NCI-H69 (cell line): ENCODE data around the gene SGIP1.
A peak's percentile ranks its signal among the peaks of the same experiment; 100 is the strongest.

Experiments
- DNase-seq: peaks from one replicate; lab custom pipeline; 2025; lab: John Stamatoyannopoulos, UW

Gene SGIP1, protein sequence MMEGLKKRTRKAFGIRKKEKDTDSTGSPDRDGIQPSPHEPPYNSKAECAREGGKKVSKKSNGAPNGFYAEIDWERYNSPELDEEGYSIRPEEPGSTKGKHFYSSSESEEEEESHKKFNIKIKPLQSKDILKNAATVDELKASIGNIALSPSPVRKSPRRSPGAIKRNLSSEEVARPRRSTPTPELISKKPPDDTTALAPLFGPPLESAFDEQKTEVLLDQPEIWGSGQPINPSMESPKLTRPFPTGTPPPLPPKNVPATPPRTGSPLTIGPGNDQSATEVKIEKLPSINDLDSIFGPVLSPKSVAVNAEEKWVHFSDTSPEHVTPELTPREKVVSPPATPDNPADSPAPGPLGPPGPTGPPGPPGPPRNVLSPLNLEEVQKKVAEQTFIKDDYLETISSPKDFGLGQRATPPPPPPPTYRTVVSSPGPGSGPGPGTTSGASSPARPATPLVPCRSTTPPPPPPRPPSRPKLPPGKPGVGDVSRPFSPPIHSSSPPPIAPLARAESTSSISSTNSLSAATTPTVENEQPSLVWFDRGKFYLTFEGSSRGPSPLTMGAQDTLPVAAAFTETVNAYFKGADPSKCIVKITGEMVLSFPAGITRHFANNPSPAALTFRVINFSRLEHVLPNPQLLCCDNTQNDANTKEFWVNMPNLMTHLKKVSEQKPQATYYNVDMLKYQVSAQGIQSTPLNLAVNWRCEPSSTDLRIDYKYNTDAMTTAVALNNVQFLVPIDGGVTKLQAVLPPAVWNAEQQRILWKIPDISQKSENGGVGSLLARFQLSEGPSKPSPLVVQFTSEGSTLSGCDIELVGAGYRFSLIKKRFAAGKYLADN

DNA sequence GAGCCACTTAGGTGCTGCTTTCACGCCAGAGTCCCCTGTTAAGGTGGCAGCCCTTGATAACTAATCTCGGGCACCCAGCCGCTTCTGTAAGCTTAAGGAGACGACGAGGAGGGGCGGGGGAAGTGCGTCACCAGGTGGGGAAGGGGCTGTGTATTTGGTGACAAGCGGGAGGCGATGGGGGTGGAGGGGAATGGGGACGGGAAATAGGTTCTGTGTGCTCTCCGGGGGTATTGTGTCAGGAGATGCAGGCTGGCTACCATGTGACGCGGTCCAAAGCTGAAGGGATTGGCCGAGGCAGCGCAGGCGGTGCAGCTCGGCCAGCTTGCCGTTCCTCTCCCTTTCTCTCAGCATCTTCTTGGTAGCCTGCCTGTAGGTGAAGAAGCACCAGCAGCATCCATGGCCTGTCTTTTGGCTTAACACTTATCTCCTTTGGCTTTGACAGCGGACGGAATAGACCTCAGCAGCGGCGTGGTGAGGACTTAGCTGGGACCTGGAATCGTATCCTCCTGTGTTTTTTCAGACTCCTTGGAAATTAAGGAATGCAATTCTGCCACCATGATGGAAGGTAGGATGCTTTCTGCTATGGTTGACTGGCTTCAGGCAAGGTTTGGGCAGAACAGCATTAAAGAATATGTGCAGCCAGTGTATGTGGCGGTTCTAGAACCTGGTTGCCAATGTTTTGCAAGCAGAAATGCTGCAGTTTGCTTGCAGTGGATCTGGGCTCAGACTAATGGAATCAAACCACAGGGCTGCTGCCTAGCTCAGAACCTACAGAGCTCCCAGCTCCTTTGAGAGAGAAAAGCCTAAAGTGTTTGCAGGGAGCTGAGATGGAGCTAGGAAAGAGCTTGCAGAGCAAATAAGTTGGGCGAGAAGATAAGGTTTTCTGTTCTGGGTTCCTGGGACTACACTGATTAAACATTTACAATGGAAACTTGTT, at the start of gene SGIP1:
Gene SGIP1 (plus strand): TSS at position 350 of the 937 bp plus-strand sequence. CDS start 206 bp downstream, at position 556.
- peak; percentile 89 for DNase-seq

DNA sequence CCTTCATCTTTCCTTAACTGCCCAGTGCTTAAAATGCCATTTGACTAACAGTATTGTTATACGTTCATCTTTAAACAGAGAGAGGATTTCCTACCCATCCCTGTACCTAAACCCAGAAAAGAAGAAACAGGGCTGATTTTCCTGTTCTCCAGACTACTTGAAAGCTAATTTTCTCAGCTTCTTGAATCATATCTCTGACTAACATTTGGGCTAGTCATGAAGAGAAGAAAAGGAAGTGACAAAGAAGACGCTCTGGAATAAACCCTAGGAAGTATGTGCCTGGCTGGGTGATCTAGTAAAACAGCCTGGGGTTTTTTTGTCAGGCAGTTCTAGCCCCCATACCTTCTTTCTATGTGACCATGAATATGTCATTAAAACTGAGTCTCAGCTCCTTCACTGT, 44.8 kb upstream of the SGIP1 start:
- DNase-seq = no peak

DNA sequence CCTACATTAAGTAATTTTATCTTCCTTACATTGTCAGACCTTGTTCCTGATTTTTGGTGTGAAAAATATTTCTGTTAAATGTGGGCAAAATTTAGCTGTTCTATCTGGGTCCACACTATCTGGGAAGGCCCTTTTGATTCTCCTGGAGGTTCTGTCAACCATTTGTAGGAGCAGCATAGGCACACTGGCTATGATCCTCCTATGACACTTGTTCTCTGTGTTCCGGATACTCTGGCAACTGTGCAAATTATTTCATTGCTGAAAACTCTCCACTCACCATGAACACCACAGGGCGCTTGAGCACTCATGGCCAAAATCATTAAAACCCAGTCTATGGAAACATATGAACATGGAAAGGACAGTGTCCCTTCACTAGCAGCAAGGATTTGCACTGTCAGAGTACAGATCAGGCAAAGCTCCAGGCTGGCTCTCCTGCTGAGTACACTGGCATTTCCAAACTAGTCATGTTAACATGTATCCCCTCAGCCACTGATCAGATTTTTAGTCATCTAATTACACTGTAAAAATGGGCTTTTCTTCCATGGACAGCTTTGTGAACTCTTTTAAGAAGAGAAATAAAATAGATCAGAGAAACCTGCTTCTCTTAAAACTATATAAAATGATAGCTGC, 43.9 kb upstream of the SGIP1 start:
- DNase-seq = no peak

DNA sequence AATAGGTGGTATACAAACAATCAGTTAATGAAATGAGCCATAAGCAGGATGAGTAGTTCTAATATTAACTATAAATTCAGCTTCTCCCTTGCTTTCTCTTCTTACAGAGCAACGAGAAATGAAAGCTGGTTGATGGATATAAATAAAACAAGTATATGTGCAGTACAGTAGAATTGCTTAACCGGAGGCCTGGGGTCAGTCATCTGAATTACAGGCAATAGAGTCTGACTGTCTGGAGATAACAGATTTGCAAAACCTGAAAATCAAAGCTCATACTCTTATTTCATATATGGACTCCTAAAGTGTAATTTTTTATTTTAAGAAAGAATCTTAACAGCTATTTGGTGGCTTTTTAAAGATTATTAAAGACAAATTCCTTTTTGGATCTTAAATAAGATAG, 43.1 kb upstream of the SGIP1 start:
- DNase-seq = no peak

DNA sequence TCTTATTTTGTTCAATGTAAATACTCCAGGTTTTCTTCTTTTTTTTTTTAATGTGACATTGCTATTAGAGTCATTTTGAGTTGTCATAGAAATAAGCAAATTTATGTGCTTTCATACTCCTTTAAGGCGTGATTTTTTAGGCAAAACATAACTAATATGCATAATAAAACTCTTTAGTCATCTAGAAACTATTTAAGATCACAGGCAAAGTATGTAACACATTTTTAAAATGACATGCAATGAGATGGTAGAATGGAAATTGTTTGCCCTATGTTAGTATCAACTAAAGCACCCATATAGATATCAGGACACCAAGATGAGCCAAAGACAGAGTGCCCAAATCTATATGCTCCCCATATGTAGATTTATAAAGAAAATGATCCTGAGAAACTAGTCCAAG, 41.5 kb upstream of the SGIP1 start:
- DNase-seq = no peak

DNA sequence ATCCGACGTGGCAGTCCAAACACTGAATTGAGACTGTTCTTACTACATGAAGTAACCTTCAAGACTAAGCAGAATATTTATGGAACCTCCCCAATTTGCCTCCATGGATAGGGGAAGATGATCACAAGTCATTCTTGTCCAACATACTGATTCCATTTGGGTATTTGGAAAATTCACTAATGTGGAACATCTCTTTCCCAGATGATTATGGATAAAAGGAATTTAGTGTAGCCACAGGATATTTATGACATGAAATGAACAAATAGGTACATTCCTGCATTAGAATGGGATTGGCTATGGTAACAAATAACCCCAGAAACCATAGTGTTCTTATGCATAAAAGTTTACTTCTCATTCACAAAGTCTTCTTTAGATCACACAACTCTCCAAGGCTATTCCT, 40.2 kb upstream of the SGIP1 start:
- no peak for DNase-seq

DNA sequence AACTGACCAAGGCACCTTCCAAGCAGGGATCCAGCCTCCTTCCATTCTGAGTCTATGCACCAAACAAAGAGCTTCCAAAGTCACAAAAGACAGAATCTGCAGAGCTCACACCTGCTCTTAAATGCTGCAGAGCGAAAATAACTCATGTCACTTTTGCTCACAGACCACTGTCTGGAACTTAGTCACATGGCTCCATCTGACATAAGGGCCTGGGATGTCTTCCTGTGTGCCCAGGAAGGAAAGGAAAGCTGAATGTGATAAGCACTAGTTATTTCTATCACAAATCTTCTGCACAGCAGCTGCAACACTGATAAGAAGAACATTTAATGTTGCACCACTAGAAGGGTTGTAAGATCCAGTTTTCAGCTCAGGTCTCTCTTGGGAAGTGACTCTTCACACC, 39.5 kb upstream of the SGIP1 start:
- DNase-seq = no peak

DNA sequence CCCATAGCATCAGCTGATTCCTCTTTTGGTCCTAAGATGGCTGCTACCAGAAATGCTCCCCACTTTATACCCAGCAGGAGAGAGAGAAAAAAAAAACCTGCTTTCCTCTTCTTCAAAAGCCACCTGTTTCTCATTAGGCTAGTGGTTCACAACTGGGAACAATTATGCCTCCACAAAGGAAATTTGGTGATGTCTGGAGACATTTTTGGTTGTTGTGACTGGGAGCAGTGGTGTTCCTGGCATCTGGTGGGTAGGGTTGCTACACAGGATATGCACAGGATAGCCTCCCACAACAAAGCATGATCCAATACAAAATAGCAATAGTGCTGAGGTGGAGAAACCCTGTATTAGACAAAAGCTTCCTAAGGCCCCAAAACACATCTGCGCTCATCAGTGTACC, 38.5 kb upstream of the SGIP1 start:
- DNase-seq = peak; percentile 13

DNA sequence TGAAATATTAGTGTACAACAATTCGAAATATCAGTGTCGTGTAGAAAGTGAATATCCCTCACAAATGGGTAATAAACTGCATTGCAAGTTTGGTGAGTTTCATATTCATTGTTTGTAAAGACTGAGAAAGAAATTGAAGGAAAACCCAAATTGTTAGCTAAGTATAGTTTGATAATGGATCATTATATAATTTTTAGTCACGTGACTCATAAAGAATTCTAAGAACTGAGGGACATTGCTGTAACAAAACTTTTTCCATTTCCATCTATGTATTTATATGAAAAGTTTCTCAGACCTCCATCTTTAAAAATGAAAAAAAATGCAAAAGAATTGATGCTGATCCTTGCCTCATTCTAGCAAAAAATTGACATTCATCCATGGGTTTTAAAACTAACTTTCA, 36.0 kb upstream of the SGIP1 start:
- no peak for DNase-seq

DNA sequence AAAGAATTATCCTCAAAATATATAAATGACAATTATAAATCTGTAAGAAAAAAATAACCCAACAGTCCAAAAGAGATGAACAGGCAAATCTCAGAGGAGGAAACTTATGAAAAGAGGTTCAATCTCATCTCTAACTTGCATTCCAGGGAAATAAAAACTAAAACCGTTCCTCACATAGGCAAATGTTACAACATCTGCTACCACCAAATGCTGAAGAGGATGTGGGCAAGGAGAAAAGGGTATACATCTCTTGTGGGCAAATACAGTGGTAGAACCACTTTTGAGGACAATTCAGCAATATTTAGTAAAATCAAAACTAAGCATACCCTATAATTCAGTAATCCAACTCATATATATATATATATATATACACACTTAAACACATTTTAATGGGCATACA, 33.7 kb upstream of the SGIP1 start:
- no peak for DNase-seq

DNA sequence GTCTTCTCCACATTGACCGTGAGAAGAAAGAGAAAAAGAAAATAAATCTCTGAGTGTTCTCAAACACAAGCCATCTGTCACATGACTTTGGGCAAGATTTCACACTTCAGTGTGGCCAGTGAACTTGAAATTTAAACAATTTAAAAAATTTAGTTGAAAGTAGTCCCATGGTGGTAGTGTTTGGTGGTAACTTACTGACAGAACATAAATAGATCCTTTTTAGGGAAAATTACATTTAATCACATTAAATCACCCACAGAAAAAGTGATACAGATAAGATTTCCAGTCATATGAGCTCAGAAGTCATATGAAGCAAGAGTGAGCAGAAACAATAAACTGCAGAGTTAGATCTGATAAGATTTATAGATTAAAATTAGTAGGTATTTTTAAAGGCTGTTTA, 31.9 kb upstream of the SGIP1 start:
- DNase-seq = no peak

DNA sequence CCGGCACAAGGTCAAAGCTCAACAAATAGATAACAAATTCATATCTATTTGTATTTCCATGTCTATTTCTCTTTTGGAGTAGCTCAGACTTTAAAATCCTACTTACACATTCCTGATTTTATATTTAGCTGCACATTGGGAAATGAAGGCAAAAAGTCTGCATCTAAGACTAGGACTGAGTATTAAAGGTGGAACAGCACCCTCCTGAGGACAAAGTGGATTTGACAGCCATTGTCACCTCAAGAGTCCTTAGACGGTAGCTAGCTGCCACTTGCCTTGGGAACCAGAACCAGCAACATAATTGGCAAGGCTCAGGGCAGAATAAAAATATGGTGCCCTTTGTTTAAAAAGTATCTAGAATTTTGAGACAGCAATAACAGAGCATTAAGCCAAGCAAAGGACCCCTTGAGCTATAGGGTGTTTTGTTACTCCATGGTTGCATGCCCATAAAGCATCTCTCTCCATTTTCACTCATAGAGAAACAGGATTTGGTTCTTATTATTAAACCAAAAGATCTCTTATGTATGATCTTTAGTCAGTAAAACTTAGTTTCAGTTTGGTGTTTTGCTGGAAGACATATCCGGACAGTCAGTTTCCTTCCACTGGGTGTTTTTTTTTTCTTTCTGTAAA, 30.0 kb upstream of the SGIP1 start:
- peak; percentile 66 for DNase-seq

DNA sequence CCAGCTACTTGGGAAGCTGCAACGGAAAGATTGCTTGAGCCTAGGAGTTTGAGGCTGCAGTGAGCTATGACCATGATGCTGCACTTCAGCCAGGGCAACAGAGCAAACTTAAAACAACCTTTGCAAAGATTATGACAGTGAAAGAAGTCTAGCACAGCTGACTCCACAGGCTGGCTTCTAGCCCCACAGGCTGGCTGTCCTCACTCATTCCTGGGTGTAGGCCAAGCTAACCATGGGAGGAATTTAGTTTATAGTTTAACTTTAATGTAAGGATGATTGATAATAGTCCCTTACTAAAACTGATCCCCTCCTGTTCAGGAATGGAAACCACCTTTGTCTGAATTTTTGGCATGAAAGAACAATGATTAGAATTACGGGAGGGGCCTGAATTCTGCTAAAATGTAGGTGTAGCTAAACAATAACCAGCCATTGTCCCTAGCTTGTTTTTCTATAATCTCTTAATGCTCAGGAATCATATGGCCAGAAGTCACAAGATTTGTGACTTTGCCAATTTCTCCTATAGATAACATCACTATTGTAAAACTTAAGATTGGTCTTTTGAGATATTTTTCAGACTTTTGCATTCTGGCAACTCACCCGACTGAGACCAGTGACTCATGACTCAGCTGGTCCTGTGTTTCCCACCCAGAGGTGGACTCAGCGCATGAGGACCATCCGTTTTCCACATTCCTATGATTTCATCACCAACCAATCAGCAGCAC, 28.1 kb upstream of the SGIP1 start:
- no peak for DNase-seq

DNA sequence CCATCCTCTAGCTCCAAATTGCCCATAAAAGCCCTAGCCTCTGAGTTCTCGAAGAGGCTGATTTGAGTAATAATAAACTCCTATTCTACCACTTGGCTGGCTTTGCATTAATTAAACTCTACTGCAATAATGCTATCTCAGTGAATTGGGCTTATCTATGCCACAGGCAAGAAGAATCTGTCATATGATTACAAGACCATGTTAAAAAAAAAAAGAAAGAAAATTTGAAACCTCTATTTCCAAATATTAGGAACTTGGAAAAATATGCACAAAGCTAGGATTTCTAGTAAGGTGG, 27.6 kb upstream of the SGIP1 start:
- DNase-seq = no peak

DNA sequence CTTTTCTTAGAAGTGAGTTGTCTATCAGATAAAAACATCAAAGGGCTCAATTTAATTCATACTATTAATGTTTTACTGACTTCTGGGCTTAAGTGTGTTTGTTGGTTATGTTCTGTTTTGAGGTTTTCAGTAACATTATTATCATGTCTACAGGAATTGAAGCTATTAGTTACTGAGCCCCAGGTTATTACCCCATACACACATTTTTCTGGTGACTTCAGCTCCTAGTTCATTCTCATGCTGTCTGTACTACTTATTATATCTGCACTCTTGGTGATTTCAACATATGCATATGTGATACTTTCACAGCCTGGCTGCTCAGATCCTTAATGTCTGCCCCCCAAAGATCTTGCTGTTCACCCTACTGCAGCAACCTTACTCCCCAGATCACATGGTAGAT, 27.0 kb upstream of the SGIP1 start:
- no peak for DNase-seq

DNA sequence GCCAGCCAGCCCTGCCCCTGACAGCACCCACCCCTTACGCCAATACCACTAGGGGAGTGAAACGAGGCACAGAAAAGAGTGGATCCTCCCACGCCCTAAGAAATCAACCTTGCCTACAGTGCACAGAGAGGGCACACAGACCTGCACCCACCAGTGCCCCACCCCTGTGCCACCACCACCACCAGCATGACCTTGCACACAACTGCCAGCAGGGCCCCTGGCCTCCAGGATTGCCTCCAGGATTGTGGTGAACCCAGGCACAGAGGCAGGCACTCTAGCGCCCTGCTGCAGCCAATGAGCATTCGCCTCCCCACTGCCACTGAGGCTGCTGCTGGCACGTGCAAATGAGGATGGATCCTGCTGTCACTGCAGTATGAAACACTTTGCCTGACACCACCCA, 23.5 kb upstream of the SGIP1 start:
- DNase-seq = no peak

DNA sequence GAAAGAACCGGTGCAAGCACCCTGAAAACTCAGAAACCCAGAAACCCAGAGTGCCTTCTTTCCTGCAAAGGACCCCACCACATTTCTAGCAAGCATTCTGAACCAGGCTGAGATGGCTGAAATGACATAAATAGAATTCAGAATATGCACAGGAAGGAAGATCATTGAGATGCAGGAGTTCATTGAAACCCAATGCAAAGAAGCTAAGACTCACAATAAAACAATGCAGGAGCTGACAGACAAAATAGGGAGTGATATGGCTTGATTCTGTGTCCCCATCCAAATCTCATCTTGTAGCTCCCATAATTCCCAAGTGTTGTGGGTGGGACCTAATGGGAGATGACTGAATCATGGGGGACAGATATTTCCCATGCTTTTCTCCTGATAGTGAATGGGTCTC, 22.8 kb upstream of the SGIP1 start:
- no peak for DNase-seq

DNA sequence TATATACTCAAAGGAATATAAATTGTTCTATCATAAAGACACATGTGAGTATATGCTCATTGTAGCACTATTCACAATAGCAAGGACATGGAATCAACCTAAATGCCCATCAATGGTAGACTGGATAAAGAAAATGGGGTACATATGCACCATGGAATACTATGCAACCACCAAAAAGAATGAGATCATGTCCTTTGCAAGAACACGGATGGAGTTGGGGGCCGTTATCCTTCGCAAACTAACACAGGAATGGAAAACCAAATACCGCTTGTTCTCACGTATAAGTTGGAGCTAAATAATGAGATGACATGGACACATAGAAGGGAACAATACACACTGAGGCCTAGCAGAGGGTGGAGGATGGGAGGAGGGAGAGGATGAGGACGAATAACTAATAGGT, 16.0 kb upstream of the SGIP1 start:
- DNase-seq = no peak

DNA sequence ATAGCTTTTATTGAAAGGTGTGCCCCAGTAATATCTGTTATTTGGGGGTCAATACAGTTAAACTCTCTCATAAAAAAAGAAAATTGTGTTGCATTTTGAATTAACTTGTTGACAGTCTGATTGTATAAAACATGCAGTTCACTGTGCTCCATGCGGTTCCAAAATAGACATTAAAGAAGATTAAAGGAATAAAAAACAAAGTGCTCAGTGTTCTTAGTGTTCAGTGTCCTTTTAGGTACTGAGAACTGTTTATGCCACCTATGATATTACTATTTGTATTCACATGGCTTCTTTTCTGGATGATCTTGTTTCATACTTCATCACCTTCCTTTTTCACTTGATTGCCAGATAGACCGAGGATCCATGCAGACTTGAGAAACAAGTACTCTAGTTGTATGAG, 15.3 kb upstream of the SGIP1 start:
- DNase-seq = no peak

DNA sequence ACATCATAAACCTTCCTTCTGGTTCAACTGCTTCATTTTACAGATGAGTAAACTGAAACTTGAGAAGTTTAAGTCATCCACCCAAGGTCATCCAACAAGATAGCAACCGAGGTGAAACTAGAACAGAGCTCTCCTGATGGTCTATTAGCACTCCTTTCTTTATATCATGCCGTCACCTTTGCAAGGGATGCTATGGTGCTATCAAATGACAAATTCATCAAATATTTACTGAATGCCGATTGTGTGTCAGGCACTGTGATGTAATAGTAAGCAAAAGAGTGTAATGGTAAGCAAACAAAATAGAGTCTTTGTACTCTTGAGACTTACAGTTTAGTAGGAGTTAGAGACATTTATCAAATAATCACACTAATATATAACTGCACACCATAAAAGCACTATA, 14.0 kb upstream of the SGIP1 start:
- DNase-seq = peak; percentile 47

DNA sequence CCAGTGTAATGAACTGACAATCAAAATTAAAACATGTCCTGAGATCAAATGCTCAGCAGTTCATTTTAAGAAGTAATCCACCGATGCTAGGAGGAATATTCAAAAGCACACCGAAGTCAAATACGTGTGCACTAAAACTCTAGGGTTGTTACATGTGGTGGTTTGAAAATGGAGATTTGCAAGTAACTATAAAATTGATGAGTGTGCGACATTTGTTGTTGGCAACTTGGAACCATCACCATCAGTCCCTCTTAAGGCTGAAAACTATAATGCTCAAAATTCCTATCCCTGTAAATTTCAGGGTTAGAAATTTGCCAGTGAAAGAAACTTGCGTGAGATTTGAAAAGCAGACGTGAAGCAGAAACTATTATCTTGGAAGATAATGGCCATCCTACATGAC, 13.3 kb upstream of the SGIP1 start:
- no peak for DNase-seq
